ENCODE measurements around the gene GABRB1. TPM values are rescaled to one million over a fixed set of nuclear protein-coding genes. Genes with fewer than 3 reads are reported as not detected.

GABRB1 gene
- total and polyA plus RNA-seq, 2 experiments from 2014 or later: 2.8 to 5.5 TPM

DNA sequence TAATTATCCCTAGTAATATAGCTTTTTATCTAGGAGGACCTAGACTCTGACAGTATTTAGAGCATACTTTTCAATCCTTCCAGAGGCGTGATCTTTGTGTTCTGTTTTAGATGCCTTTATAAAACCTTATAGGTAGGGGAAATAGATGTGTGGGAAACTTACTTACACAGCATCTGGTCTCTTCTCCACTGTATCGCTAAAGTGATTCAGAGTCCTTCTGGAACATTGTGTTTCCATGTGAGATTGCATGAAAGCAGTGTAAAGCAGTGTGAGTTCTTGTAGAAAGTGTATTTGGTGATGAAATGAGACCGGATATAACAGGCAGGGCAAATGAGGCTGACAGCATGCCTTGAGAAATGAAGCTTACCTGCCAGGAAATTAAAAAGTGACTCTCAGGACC, 9.5 kb downstream of the GABRB1 start:
- DNase-seq (ENCODE audit: low spot score): no peak
- TF ChIP-seq, protein P1, sequence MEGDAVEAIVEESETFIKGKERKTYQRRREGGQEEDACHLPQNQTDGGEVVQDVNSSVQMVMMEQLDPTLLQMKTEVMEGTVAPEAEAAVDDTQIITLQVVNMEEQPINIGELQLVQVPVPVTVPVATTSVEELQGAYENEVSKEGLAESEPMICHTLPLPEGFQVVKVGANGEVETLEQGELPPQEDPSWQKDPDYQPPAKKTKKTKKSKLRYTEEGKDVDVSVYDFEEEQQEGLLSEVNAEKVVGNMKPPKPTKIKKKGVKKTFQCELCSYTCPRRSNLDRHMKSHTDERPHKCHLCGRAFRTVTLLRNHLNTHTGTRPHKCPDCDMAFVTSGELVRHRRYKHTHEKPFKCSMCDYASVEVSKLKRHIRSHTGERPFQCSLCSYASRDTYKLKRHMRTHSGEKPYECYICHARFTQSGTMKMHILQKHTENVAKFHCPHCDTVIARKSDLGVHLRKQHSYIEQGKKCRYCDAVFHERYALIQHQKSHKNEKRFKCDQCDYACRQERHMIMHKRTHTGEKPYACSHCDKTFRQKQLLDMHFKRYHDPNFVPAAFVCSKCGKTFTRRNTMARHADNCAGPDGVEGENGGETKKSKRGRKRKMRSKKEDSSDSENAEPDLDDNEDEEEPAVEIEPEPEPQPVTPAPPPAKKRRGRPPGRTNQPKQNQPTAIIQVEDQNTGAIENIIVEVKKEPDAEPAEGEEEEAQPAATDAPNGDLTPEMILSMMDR (IDR thresholded peaks at IDR 0.05; ENCODE audit: poor library complexity): no peak
- TF ChIP-seq EZH2phosphoT487 (IDR thresholded peaks at IDR 0.05; ENCODE audit: low read depth, severe bottlenecking, unreplicated experiment) (no peak), EZH2 (IDR thresholded peaks at IDR 0.05; ENCODE audit: borderline replicate concordance) (no peak)
- no peak overlapping the region for H3K4me2 ChIP-seq

DNA sequence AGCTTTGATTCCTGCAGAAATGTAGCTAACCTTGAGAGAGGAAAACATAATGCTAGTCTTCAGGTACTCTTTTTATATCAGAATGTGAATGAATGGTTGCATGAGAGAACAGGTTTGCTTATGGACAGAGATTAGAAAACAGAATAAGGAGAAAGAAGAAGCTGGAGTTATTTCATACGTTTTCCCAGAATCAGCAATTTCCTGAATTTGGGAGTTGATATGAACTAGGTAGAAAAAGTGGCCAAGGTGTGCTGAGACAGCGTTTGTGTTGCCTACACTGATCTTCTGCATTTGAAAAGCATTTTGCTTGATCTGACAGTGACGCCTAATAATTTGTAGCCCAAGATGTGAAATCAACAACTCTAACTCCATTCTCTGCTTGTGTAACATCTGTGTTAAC, 12.5 kb downstream of the GABRB1 start:
- Histone ChIP-seq H3K4me3 (no peak overlapping the region), H3K4me1 (ENCODE audit: insufficient read depth) (no peaks in the 10 kb centered on the region), H3K4me2 (no peak overlapping the region), H3K36me3 (replicated peaks; ENCODE audit: insufficient read depth, low read depth) (no peaks in the 10 kb centered on the region), H3K27me3 (no peaks in the 10 kb centered on the region), H3K9me3 (ENCODE audit: low read depth) (no peaks in the 10 kb centered on the region), H3K79me2 (no peaks in the 10 kb centered on the region), H3K9me2 (replicated peaks; ENCODE audit: insufficient read depth) (no peaks in the 10 kb centered on the region), H3K27ac (no peak overlapping the region), H4K20me1 (ENCODE audit: insufficient read depth, poor library complexity, severe bottlenecking) (no peaks in the 10 kb centered on the region), H2AFZ (no peak overlapping the region)
- no peak for TF ChIP-seq EZH2 (IDR thresholded peaks at IDR 0.05; ENCODE audit: borderline replicate concordance)
- TF ChIP-seq, protein P1 (IDR thresholded peaks at IDR 0.05; ENCODE audit: poor library complexity): no peak
- WGBS (ENCODE audit: low lambda C conversion rate, missing lambda C conversion rate): 82% methylated on average over 3 of the region's 3 CpGs
- DNase-seq (ENCODE audit: low spot score): no peak

More for the DNA sequence above, 9.5 kb downstream of the GABRB1 start:
- Histone ChIP-seq H3K79me2 (no peaks in the 10 kb centered on the region), H3K4me3 (no peak overlapping the region), H2AFZ (no peak overlapping the region), H4K20me1 (ENCODE audit: insufficient read depth, poor library complexity, severe bottlenecking) (no peaks in the 10 kb centered on the region), H3K27me3 (no peaks in the 10 kb centered on the region), H3K9me2 (replicated peaks; ENCODE audit: insufficient read depth) (no peaks in the 10 kb centered on the region), H3K4me1 (ENCODE audit: insufficient read depth) (no peaks in the 10 kb centered on the region), H3K9me3 (ENCODE audit: low read depth) (no peaks in the 10 kb centered on the region), H3K27ac (no peak overlapping the region), H3K36me3 (replicated peaks; ENCODE audit: insufficient read depth, low read depth) (no peaks in the 10 kb centered on the region)
- WGBS (ENCODE audit: low lambda C conversion rate, missing lambda C conversion rate): 92% methylated on average over 3 of the region's 3 CpGs

DNA sequence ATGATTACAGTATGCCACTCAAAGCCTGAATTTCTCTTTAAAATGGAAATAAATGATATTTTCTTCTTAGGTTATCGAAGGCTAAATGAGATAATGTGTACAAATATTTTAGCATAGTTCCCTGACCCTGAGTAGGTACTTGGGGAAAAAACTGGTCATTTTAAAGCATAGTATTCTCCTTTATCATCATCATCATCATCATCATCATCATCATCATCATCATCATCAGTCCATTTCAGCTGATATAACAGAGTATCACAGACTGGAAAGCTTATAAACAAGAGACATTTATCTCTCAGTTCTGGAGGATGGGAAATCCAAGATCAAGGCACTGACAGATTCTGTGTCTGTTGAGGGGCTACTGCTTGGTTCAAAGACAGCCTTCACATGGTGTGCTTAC, 13.9 kb downstream of the GABRB1 start:
- H3K79me2 ChIP-seq: no peaks in the 10 kb centered on the region
- no peaks in the 10 kb centered on the region for H3K36me3 ChIP-seq (replicated peaks; ENCODE audit: insufficient read depth, low read depth)
- no peak for DNase-seq (ENCODE audit: low spot score)

More for the DNA sequence above, 13.9 kb downstream of the GABRB1 start:
- WGBS (ENCODE audit: low lambda C conversion rate, missing lambda C conversion rate): 97% methylated on average over 1 of the region's 1 CpG
- H3K4me1 ChIP-seq (ENCODE audit: insufficient read depth): no peaks in the 10 kb centered on the region
- H3K4me2 ChIP-seq: no peak overlapping the region
- H4K20me1 ChIP-seq (ENCODE audit: insufficient read depth, poor library complexity, severe bottlenecking): no peaks in the 10 kb centered on the region
- H2AFZ ChIP-seq: no peak overlapping the region
- no peaks in the 10 kb centered on the region for H3K27me3 ChIP-seq
- no peak overlapping the region for H3K27ac ChIP-seq
- H3K9me2 ChIP-seq (replicated peaks; ENCODE audit: insufficient read depth): no peaks in the 10 kb centered on the region
- TF ChIP-seq, protein P1 (IDR thresholded peaks at IDR 0.05; ENCODE audit: poor library complexity): no peak
- no peak for TF ChIP-seq EZH2 (IDR thresholded peaks at IDR 0.05; ENCODE audit: borderline replicate concordance)
- no peak for TF ChIP-seq EZH2phosphoT487 (IDR thresholded peaks at IDR 0.05; ENCODE audit: low read depth, severe bottlenecking, unreplicated experiment)
- H3K4me3 ChIP-seq: no peak overlapping the region
- H3K9me3 ChIP-seq (ENCODE audit: low read depth): no peaks in the 10 kb centered on the region
